Measurements from ENCODE around the gene BMPR1B.

- no peak for TF ChIP-seq POLR2A (IDR thresholded peaks at IDR 0.05; ENCODE audit: low read depth, low read length)
- no peak for TF ChIP-seq POLR2AphosphoS5 (IDR thresholded peaks at IDR 0.05; ENCODE audit: low read depth, low read length)
- no peak for TF ChIP-seq SPI1 (IDR thresholded peaks at IDR 0.05; ENCODE audit: low read depth, low read length)
Observed at GRCh38 chr4:95165926-95166524, 408.3 kb downstream of the BMPR1B start.

All from GM12891 (cell line).